Measurements from ENCODE around the gene CTNND2.

The CTNND2 gene

GRCh38 chr5:11878814-11879213, 25.4 kb downstream of the CTNND2 start:
- Histone ChIP-seq H3K4me3 (ENCODE audit: low read depth, low read length) (no peak overlapping the region), H3K23ac (ENCODE audit: low read length) (no peak overlapping the region), H3K4me2 (ENCODE audit: low read length) (no peak overlapping the region), H4K91ac (ENCODE audit: low read depth, low read length) (no peak overlapping the region), H3K27me3 (ENCODE audit: insufficient read depth, low read length) (no peaks in the 10 kb centered on the region), H3K79me2 (ENCODE audit: control insufficient read depth, insufficient read depth, low read length, poor library complexity) (no peaks in the 10 kb centered on the region), H3K9ac (ENCODE audit: low read length) (no peak overlapping the region), H3K4ac (ENCODE audit: low read depth, low read length) (no peak overlapping the region), H3K4me1 (ENCODE audit: control insufficient read depth in 1 of 2, insufficient read depth in 2 of 2, low read length in 2 of 2) (no peaks in the 10 kb centered on the region), H3K14ac (ENCODE audit: low read length) (no peak overlapping the region), H2AFZ (ENCODE audit: insufficient read depth, low read length, poor library complexity) (no peak overlapping the region), H4K12ac (ENCODE audit: low read depth, low read length) (no peak overlapping the region), H4K8ac (ENCODE audit: low read depth, low read length) (no peak overlapping the region), H2AK5ac (ENCODE audit: low read length) (no peak overlapping the region), H2BK5ac (ENCODE audit: low read depth, low read length, poor library complexity) (no peak overlapping the region), H3K27ac (ENCODE audit: low read depth, low read length) (no peak overlapping the region), H3K18ac (ENCODE audit: low read length) (no peak overlapping the region), H2BK120ac (ENCODE audit: insufficient read depth, low read length, poor library complexity) (no peak overlapping the region), H2BK12ac (ENCODE audit: low read length) (no peak overlapping the region), H3K79me1 (ENCODE audit: low read length) (no peaks in the 10 kb centered on the region), H3K36me3 (ENCODE audit: control insufficient read depth in 1 of 2, insufficient read depth in 2 of 2, low read length in 2 of 2) (no peaks in the 10 kb centered on the region), H3K9me3 (ENCODE audit: insufficient read depth, low read depth, low read length) (no peaks in the 10 kb centered on the region)
- no CpG with 5 or more reads among the region's 7 CpGs for WGBS (ENCODE audit: extremely low coverage, insufficient coverage, insufficient read length)
- DNase-seq = no peak

- Histone ChIP-seq H3K27me3 (ENCODE audit: insufficient read depth, low read length) (no peaks in the 10 kb centered on the region), H3K79me2 (ENCODE audit: control insufficient read depth, insufficient read depth, low read length, poor library complexity) (no peaks in the 10 kb centered on the region), H2AFZ (ENCODE audit: insufficient read depth, low read length, poor library complexity) (no peak overlapping the region), H4K91ac (ENCODE audit: low read depth, low read length) (no peak overlapping the region), H3K18ac (ENCODE audit: low read length) (no peak overlapping the region), H3K79me1 (ENCODE audit: low read length) (no peaks in the 10 kb centered on the region), H3K4me1 (ENCODE audit: control insufficient read depth in 1 of 2, insufficient read depth in 2 of 2, low read length in 2 of 2) (no peaks in the 10 kb centered on the region), H4K8ac (ENCODE audit: low read depth, low read length) (no peak overlapping the region), H2BK5ac (ENCODE audit: low read depth, low read length, poor library complexity) (no peak overlapping the region), H2AK5ac (ENCODE audit: low read length) (no peak overlapping the region), H2BK120ac (ENCODE audit: insufficient read depth, low read length, poor library complexity) (no peak overlapping the region), H4K12ac (ENCODE audit: low read depth, low read length) (no peak overlapping the region), H3K4me2 (ENCODE audit: low read length) (no peak overlapping the region), H3K9ac (ENCODE audit: low read length) (no peak overlapping the region), H2BK12ac (ENCODE audit: low read length) (no peak overlapping the region), H3K27ac (ENCODE audit: low read depth, low read length) (no peak overlapping the region), H3K9me3 (ENCODE audit: insufficient read depth, low read depth, low read length) (no peaks in the 10 kb centered on the region), H3K4ac (ENCODE audit: low read depth, low read length) (no peak overlapping the region), H3K14ac (ENCODE audit: low read length) (no peak overlapping the region), H3K36me3 (ENCODE audit: control insufficient read depth in 1 of 2, insufficient read depth in 2 of 2, low read length in 2 of 2) (no peaks in the 10 kb centered on the region), H3K4me3 (ENCODE audit: low read depth, low read length) (no peak overlapping the region), H3K23ac (ENCODE audit: low read length) (no peak overlapping the region)
- DNase-seq = no peak
- no CpG with 5 or more reads among the region's 4 CpGs for WGBS (ENCODE audit: extremely low coverage, insufficient coverage, insufficient read length)
Measured at GRCh38 chr5:11873587-11873986, 30.7 kb downstream of the CTNND2 start.

- no peak overlapping the region for H3K14ac ChIP-seq (ENCODE audit: low read length)
- no peak for DNase-seq
- no peaks in the 10 kb centered on the region for H3K79me1 ChIP-seq (ENCODE audit: low read length)
- H3K9ac ChIP-seq (ENCODE audit: low read length) = no peak overlapping the region
- no peak overlapping the region for H2BK5ac ChIP-seq (ENCODE audit: low read depth, low read length, poor library complexity)
- H3K9me3 ChIP-seq (ENCODE audit: insufficient read depth, low read depth, low read length) = no peaks in the 10 kb centered on the region
- no peak overlapping the region for H2BK12ac ChIP-seq (ENCODE audit: low read length)
- no peaks in the 10 kb centered on the region for H3K79me2 ChIP-seq (ENCODE audit: control insufficient read depth, insufficient read depth, low read length, poor library complexity)
- H3K27ac ChIP-seq (ENCODE audit: low read depth, low read length) = no peak overlapping the region
- H3K4ac ChIP-seq (ENCODE audit: low read depth, low read length) = no peak overlapping the region
- no peak overlapping the region for H4K8ac ChIP-seq (ENCODE audit: low read depth, low read length)
- no peak overlapping the region for H2AK5ac ChIP-seq (ENCODE audit: low read length)
- H3K4me3 ChIP-seq (ENCODE audit: low read depth, low read length) = no peak overlapping the region
- H3K23ac ChIP-seq (ENCODE audit: low read length) = no peak overlapping the region
- no peaks in the 10 kb centered on the region for H3K4me1 ChIP-seq (ENCODE audit: control insufficient read depth in 1 of 2, insufficient read depth in 2 of 2, low read length in 2 of 2)
- H3K27me3 ChIP-seq (ENCODE audit: insufficient read depth, low read length) = no peaks in the 10 kb centered on the region
- H4K91ac ChIP-seq (ENCODE audit: low read depth, low read length) = no peak overlapping the region
- H2BK120ac ChIP-seq (ENCODE audit: insufficient read depth, low read length, poor library complexity) = no peak overlapping the region
- no peak overlapping the region for H3K18ac ChIP-seq (ENCODE audit: low read length)
- no peak overlapping the region for H3K4me2 ChIP-seq (ENCODE audit: low read length)
- no peak overlapping the region for H2AFZ ChIP-seq (ENCODE audit: insufficient read depth, low read length, poor library complexity)
- no peak overlapping the region for H4K12ac ChIP-seq (ENCODE audit: low read depth, low read length)
- no CpG with 5 or more reads among the region's 1 CpG for WGBS (ENCODE audit: extremely low coverage, insufficient coverage, insufficient read length)
- no peaks in the 10 kb centered on the region for H3K36me3 ChIP-seq (ENCODE audit: control insufficient read depth in 1 of 2, insufficient read depth in 2 of 2, low read length in 2 of 2)
Measured at GRCh38 chr5:11869203-11869602, 35.0 kb downstream of the CTNND2 start.

GRCh38 chr5:11863911-11864310, 40.3 kb downstream of the CTNND2 start:
- no peak for DNase-seq
- Histone ChIP-seq H2BK120ac (ENCODE audit: insufficient read depth, low read length, poor library complexity) (no peak overlapping the region), H4K12ac (ENCODE audit: low read depth, low read length) (no peak overlapping the region), H3K4me3 (ENCODE audit: low read depth, low read length) (no peak overlapping the region), H3K4me1 (ENCODE audit: control insufficient read depth in 1 of 2, insufficient read depth in 2 of 2, low read length in 2 of 2) (peaks cover 0 to 3% of the 10 kb centered on the region in 2 experiments), H3K79me1 (ENCODE audit: low read length) (no peaks in the 10 kb centered on the region), H3K14ac (ENCODE audit: low read length) (no peak overlapping the region), H3K4ac (ENCODE audit: low read depth, low read length) (no peak overlapping the region), H2AK5ac (ENCODE audit: low read length) (no peak overlapping the region), H3K36me3 (ENCODE audit: control insufficient read depth in 1 of 2, insufficient read depth in 2 of 2, low read length in 2 of 2) (no peaks in the 10 kb centered on the region), H3K27me3 (ENCODE audit: insufficient read depth, low read length) (no peaks in the 10 kb centered on the region), H4K91ac (ENCODE audit: low read depth, low read length) (no peak overlapping the region), H4K8ac (ENCODE audit: low read depth, low read length) (no peak overlapping the region), H2BK12ac (ENCODE audit: low read length) (no peak overlapping the region), H3K27ac (ENCODE audit: low read depth, low read length) (no peak overlapping the region), H3K79me2 (ENCODE audit: control insufficient read depth, insufficient read depth, low read length, poor library complexity) (no peaks in the 10 kb centered on the region), H3K18ac (ENCODE audit: low read length) (no peak overlapping the region), H2BK5ac (ENCODE audit: low read depth, low read length, poor library complexity) (no peak overlapping the region), H3K9me3 (ENCODE audit: insufficient read depth, low read depth, low read length) (no peaks in the 10 kb centered on the region), H3K23ac (ENCODE audit: low read length) (no peak overlapping the region), H3K9ac (ENCODE audit: low read length) (no peak overlapping the region), H2AFZ (ENCODE audit: insufficient read depth, low read length, poor library complexity) (no peak overlapping the region), H3K4me2 (ENCODE audit: low read length) (no peak overlapping the region)
- no CpG with 5 or more reads among the region's 10 CpGs for WGBS (ENCODE audit: extremely low coverage, insufficient coverage, insufficient read length)
